GM18507 (cell line): Measurements from ENCODE around the gene LST1.
"Not testable (repeated sequence)": the region's sequence is repeated elsewhere in the genome, so short reads cannot be mapped to it uniquely, and the experiment has no call there.

Experiments
- DNase-seq: peaks from one replicate; pipeline ENCODE4 v3.0.0; 2011; ENCODE audit warnings: low read depth; ENCODE audit not compliant: insufficient read length; ENCODE audit errors: extremely low spot score
- FAIRE-seq: peaks from 2 replicates; lab custom pipeline; 2011; peaks lifted over from hg19 to GRCh38; lab: Jason Lieb, UNC

The LST1 gene

GRCh38 chr6:31586008-31586407 is at the start of gene LST1:
TSS of gene LST1 (plus strand) at chr6:31586277. CDS start at chr6:31587300, 1,023 bp downstream.
- FAIRE-seq: no peak
- no peak for DNase-seq

- FAIRE-seq (no peak), DNase-seq (no peak)
Observed at GRCh38 chr6:31538805-31539400, 47.2 kb upstream of the LST1 start.

GRCh38 chr6:31540640-31541039 is 45.4 kb upstream of the LST1 start:
- FAIRE-seq (no peak), DNase-seq (no peak)

- no peak for FAIRE-seq
Observed at GRCh38 chr6:31541059-31541657, 44.9 kb upstream of the LST1 start.

GRCh38 chr6:31541658-31542521 is 44.2 kb upstream of the LST1 start, which contains the start of gene DDX39B:
TSS of gene DDX39B (minus strand) at chr6:31542003. CDS start at chr6:31540532, 1,471 bp downstream.
- FAIRE-seq (peak; percentile 93), DNase-seq (peak; percentile 77)

More at GRCh38 chr6:31541059-31541657, 44.9 kb upstream of the LST1 start:
- no peak for DNase-seq

GRCh38 chr6:31543639-31544038 is 42.4 kb upstream of the LST1 start:
- DNase-seq: no peak
- FAIRE-seq: no peak

- FAIRE-seq (no peak), DNase-seq (no peak)
Observed at GRCh38 chr6:31544676-31545075, 41.4 kb upstream of the LST1 start.

- FAIRE-seq (no peak), DNase-seq (no peak)
Observed at GRCh38 chr6:31545291-31545690, 40.8 kb upstream of the LST1 start.

GRCh38 chr6:31546339-31546957 is 39.6 kb upstream of the LST1 start, which contains the start of gene ATP6V1G2:
TSS of gene ATP6V1G2 (minus strand) at chr6:31546608. CDS start at chr6:31546559, 49 bp downstream.
- peak; percentile 78 for FAIRE-seq

GRCh38 chr6:31546958-31547726 is 38.9 kb upstream of the LST1 start, which contains the start of gene NFKBIL1:
TSS of gene NFKBIL1 (plus strand) at chr6:31547608. CDS start at chr6:31547695, 87 bp downstream.
- FAIRE-seq: peak; percentile 98
- peak; percentile 69 for DNase-seq

More at GRCh38 chr6:31546339-31546957, 39.6 kb upstream of the LST1 start, which contains the start of gene ATP6V1G2:
- no peak for DNase-seq

- no peak for FAIRE-seq
- DNase-seq: no peak
Observed at GRCh38 chr6:31547727-31548543, 38.1 kb upstream of the LST1 start.

- no peak for FAIRE-seq
Observed at GRCh38 chr6:31548544-31548873, 37.6 kb upstream of the LST1 start.

GRCh38 chr6:31551371-31551770 is 34.7 kb upstream of the LST1 start:
- peak; percentile 85 for FAIRE-seq
- not testable (repeated sequence) for DNase-seq

More at GRCh38 chr6:31548544-31548873, 37.6 kb upstream of the LST1 start:
- no peak for DNase-seq

GRCh38 chr6:31556307-31556706 is 29.8 kb upstream of the LST1 start:
- FAIRE-seq (peak; percentile 73), DNase-seq (no peak)

GRCh38 chr6:31557443-31558317 is 28.4 kb upstream of the LST1 start:
- no peak for FAIRE-seq
- no peak for DNase-seq

GRCh38 chr6:31558318-31558625 is 27.8 kb upstream of the LST1 start:
- no peak for FAIRE-seq
- DNase-seq: no peak
